Subcutaneous adipose tissue (tissue), 4 donors: ENCODE measurements around the gene COL27A1. TPM values are rescaled to one million over a fixed set of nuclear protein-coding genes. Genes with fewer than 3 reads are reported as not detected.

ENCODE experiments used
- total RNA-seq, 4 donors: library from RNA; depleted of rRNA; stranded (reverse); fragments of >200 nt; gene quantifications; one replicate each; pipeline ENCODE4 v1.1.0, GENCODE V29; 2016
- TF ChIP-seq, protein P1 (sequence below): fragments of 450-650 bp; IDR thresholded peaks from one replicate; pipeline ENCODE4 v1.5.1; 2016; ENCODE audit warnings: low read depth, mild to moderate bottlenecking, control low read depth, antibody characterized with exemption, moderate library complexity

The COL27A1 gene
- total RNA-seq, 4 donors from 2014 or later: 1.0 to 7.7 (median 4.4) TPM

DNA sequence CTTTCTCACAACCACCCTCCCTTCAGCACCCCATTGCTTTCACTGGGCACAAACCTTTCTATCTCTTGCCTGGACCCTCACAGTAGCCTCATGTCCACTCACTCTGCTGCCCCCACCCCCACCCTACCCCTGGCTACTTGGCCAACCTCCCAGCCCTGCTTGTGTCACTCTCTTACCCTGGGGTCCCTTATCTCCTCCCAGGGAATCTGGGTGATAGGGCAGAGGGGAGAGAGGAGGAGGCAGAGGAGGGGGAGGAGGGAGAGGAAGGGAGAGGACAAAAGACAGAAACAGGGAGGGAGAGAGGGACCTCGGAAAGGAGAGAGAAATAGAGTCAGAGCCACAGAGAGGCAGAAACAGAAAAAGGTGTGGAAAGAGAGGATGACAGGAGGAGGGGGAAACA, 31.2 kb upstream of the COL27A1 start:
- TF ChIP-seq, protein P1, sequence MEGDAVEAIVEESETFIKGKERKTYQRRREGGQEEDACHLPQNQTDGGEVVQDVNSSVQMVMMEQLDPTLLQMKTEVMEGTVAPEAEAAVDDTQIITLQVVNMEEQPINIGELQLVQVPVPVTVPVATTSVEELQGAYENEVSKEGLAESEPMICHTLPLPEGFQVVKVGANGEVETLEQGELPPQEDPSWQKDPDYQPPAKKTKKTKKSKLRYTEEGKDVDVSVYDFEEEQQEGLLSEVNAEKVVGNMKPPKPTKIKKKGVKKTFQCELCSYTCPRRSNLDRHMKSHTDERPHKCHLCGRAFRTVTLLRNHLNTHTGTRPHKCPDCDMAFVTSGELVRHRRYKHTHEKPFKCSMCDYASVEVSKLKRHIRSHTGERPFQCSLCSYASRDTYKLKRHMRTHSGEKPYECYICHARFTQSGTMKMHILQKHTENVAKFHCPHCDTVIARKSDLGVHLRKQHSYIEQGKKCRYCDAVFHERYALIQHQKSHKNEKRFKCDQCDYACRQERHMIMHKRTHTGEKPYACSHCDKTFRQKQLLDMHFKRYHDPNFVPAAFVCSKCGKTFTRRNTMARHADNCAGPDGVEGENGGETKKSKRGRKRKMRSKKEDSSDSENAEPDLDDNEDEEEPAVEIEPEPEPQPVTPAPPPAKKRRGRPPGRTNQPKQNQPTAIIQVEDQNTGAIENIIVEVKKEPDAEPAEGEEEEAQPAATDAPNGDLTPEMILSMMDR: no peak

DNA sequence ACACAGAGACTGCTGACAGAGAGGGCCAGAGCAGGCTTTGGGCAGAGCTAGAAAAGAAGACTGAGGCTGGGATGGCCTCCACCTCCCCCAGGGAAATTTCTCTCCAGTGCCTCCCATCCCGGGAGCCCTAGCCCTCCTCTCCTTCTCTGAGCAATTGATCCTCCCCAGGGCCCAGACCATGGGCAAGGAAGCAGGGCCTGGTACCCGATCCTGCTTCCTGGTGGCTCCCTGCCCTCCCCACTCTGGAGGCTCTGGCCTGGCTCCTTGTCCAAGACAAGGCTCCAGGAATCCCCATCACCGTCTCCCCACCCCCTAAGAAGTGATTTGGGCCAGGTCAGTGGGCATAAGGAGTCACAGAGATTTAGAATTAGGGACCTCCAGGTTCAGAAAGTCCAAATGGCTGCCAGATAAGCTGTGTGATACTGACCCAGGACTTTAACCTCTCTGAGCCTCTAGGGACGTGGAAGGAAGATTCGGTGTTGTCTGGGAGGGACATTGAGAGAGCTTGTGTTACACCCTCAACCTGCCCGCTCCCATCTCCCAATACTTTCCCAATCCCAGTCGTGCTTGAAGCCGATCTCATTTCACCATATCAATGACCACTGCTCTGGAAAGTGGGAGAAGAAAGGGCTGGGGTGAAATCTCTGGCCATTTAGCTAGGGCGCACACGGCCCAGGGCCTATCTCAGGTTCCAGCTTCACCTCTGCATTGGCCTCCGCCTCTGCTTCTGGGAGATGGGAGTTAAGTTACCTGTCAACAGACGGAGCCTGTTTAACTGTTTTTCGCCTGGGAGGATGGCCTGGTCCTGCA, 30.5 kb upstream of the COL27A1 start:
- TF ChIP-seq, protein P1: no peak

DNA sequence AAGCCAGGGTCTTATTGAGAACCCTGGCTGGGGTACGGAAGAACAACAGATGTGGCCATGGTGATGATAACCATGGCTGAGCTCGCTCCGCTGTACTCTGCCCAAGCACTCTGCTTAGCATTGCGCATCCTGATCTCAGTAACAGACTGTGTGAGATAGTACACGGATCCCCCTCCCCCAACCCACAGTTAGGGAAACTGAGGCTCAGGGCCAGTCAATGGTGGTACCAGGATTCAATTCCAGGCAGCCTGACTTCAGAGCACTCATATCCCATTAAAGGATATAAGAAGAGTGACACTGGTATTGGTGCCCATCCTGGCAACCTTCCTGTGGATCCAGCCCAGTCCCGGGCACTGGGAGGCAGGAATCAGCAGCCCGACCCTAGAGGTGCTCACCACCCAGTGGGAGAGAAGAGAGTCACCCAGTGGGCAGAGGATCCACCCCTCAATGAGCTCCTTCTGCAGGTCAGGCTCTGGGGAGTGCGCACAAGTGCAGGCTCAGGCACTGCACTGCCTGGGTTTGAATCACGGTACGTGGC, 29.8 kb upstream of the COL27A1 start:
- TF ChIP-seq, protein P1: no peak

DNA sequence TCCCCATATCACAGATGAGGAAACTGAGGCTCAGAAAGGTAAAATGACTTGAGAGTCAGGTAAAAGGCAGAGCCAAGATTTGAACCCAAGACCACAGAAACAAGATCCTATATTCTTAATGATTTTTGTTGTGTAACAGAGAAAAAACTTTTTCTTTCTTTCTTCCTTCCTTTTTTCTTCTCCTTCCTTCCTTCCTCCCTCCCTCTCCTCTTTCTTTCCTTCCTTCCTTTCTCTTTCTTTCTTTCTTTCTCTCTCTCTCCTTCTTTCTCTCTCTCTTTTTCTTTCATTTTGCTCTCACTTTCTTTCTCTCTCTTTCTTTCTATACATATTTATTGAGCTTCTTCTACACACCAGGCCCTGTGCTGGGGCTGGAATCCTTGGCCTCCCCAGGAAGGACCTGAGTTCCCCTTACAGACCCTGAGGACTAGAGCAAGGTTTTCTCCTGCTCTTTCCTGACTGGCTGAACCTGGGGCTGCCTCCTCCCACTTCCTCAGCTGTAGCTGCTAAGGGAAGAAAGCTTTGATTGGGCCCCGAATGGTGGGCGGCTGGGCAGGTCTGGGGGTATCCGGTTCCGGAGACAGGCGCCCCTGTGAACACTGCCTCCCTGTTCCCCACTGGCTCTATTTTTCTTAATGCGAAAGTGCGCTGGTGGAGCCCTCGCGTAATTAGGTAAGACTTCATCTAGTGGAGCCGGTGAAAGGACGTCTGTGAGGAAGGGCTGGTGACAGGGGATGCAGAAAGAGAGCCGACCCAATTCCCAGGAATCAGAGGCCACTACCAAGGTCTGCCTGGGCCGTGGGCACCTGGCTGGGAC, 28.9 kb upstream of the COL27A1 start:
- TF ChIP-seq, protein P1: no peak

DNA sequence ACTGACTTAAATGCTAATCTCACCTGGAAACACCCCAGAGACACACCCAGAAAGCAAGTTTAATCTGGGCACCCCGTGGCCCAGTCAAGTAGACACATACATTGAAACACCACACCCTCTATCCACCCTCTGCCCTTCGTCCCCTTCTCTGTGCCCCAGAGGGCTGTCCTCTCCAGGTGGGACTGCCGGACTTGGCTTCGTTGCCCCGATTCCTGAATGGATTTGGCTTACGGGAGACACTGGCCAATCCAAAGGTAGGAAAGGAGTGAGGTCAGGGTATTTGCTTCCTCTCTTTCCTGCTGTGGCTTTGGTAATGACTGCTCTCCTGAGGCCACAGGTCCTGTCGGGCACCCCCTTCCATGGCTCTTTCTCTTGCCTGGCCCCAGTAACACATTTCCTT, 25.2 kb upstream of the COL27A1 start:
- TF ChIP-seq, protein P1: no peak

DNA sequence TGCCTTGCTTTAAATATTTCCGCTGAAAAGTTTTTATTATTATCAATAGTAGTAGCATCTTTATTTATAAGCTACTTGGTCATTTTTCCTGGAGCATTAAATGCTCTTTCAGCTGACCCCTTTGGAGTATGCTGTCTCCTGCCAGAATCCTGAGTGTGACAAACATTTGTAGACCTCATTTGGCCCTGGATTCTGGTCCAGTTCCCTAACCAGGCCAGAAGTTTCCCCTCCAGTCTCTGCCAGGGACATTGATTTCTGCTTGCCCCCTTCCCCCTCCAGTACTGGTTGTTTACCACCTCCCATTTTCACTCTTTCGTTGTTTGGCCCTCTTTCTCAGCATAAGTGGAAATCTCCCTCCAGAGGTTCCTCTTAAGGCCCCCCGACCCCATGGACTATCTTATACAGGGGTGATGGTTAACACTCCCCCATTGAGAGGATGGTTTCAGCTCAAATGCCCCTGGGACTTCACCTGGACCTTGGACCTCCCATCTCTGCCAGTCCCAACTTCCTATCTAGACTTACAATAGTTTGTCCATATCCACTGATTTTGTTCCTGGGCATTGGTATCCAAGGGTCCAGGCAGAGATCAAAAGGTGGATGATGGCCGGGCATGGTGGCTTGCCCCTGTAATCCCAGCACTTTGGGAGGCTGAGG, 24.6 kb upstream of the COL27A1 start:
- TF ChIP-seq, protein P1: no peak
